ENCODE data around the gene ABCE1.
"Not testable (repeated sequence)": the region's sequence is repeated elsewhere in the genome, so short reads cannot be mapped to it uniquely, and the experiment has no call there.

Gene ABCE1

DNA sequence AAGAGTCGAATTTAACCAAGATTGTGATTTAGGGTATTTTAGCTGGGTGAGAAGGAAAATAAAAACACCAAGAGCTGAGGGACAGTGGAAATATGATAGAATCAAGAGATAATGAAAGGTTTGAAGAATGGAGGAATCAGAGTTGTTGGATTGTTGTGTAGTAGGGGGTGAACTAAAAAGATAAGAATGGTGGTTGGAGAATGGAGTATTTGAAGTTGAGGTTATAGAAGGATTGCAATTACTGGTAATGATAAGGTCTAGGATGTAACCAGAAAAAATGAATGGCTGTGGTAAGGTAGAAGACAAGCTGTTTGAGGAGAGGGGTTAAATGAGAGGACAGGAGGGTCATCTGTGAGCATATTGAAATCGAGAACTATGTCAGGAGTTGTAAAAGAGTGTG, 4.5 kb downstream of the ABCE1 start:
- DNase-seq (ENCODE audit: low read depth, low spot score), result no peak

DNA sequence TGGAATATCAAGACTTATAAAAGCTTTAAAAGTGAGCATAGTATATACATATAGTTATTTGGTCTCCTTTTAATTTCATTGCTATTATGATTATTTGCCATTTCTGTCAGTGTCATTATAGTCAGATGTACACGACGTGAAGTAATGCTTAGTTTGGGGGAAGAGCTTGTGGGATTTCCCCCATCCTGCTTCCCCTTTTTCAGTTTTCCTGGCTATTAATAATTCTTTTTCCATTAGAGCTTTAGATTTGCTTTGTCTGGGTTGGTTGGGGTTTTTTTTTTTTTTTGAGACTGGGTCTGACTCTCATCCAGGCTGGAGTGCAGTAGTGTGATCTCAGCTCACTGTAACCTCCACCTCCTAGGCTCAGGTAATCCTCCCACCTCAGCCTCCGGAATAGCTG, 5.4 kb downstream of the ABCE1 start:
- DNase-seq (ENCODE audit: low read depth, low spot score), result no peak

DNA sequence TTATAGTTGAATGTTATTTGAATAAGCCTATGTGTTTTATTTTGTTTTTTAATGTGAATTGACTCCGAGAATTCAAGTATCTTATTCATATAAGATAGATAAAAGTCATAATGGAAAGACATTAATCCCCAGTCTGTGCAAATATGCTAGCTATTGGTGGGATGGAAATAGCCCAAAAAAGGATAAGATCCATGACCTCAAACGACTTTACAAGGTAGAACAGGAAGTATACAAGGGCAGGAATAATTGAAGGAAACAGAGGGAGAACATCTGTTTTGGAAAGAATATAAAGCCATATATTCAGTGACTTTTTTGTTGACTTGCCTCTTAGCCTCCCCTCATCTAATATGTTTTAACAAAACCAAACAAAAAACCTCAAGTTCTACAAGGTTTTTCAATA, 9.0 kb downstream of the ABCE1 start:
- DNase-seq (ENCODE audit: low read depth, low spot score), result no peak

DNA sequence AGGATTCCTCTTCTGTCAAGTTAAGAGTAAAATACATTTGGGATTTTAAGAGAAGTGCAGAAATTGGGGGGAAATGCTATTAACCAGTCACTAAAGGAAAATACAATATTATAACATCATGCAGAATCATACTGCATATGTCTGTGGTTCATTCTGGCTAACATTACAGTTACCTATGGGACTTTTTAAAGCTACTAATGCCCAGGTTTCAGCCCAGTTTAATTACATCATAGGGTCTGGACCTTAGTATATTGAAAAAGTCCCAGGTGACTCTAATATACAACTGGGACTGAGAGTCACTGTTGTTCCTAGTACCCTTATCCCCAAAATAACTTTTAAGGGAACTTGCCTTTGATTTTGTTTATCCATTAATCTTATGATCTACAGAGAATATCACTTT, 10.0 kb downstream of the ABCE1 start:
- no peak for DNase-seq (ENCODE audit: low read depth, low spot score)

DNA sequence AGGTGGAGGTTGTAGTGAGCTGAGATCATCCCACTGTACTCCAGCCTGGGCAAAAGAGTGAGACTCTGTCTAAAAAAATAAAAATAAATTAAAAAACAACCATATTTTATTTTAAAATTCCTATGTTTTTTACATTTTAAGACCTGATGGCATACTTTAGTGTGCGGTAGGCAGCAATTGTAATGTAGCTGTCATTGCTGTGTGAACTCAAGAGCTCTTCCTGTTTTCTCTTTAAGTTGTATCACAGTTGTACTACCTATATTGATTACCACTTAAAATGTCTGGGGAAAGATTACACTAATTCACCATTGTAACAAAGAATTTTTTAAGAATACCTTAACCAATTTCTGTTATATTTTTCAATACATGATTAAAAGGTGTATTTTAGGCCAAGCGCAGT, 27.3 kb downstream of the ABCE1 start:
- DNase-seq (ENCODE audit: low read depth, low spot score), result no peak

DNA sequence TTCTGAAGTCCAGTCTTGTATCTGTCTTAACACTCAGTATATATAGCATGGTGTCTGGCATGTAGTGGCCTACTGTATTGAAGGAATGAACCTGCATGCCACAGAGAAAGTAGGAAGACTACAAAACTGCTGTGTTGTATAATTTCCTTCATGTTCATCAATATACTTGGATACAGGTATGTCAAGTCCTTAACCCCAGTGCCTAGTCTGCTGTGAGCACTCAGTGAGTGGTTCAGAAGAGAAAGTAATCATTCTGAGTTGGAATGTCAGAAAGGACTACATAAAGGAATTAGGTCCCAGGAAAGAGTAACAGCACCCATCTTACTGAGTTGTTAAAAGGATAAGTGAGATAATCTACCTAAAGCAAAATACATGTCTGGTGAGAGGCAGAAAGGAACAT, 32.0 kb downstream of the ABCE1 start:
- no peak for DNase-seq (ENCODE audit: low read depth, low spot score)

DNA sequence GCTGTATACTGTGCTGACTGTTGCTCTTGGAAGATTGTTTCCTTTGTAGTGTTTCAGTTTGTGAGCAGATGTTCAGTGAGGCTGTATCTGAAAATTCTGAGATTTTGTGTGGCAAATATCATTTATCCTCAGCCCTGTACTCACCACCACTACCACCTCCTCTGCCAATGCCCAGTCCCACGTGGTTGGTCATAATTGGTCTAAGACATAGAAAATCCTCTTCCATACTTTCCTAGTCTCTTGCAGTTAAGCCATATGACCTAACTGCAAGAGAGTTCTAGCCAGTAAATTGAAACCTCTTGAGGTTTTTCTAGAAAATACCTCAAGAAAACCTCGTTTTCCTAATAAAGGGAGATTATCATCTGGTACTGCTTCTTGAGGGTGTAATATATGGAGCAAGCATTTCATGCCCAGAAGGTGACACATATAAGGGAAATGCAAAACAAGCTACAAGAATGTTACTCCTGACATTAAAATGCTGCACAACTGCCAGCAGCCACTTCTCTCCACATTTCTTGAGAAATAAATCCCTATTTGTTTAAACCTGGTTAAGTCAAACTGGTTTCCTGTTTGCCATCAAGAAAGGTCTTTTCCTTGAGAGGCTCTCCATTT, 32.8 kb downstream of the ABCE1 start:
- DNase-seq (ENCODE audit: low read depth, low spot score), result no peak

DNA sequence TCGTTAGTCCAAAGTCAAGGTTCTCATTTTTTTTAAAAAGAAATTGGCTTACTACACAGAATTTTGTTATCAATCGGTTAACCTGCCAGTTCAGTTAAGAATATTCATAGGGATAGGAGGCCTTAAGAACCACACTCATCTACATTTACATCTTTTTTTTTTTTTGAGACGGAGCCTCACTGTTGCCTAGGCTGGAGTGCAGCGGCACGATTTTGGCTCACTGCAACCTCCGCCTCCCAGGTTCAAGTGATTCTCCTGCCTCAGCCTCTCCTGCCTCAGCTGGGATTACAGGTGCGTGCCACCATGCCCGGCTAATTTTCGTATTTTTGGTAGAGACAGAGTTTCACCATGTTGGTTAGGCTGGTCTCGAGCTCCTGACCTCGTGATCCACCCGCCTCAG, 33.7 kb downstream of the ABCE1 start:
- no peak for DNase-seq (ENCODE audit: low read depth, low spot score)

DNA sequence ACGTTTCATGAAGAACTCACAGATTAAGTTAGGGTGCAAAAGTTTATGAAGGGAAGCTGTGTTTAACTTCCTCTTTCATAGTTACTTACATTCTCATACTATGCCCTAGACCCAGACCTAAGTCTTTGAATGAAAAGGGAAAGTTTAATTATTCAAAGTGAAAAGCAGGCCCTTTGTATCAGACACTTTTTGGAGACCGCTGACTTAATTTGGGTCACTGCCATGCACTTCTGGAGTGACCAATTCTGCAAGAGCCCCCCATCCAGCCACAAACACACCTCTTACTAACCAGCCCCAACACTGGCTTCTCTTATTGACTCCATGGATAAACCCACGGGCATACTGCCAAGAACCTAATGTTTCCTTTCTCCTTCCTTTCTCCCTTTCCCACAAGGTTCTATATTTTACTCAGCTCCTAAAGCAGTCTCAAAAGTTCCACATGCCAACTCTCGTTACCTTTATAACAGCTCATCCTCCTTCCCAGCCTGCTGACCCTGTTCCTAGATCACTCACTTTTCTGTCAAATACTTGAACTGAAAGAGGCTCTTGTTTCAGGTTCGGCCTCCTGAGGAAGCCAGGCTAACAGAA, 34.5 kb downstream of the ABCE1 start:
- DNase-seq (ENCODE audit: low read depth, low spot score), result no peak

DNA sequence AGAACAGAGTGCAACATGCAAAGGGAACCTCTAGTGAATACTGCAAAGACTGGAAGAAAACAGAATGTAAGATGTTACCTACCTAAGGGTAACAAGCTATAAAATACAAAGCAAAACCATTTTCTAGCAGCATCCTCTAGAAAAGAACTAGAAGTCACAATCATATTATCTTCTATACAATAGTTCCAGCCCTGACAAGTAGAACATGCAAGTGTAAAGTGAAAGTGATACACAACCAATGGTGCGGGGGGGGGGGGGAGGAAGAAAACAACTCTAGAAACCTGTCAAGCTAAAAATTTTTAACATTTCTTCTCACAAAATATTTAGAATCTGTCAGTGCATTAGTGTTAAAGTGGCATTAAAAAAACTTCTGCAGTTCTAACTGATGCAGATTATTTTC, 38.1 kb downstream of the ABCE1 start:
- DNase-seq (ENCODE audit: low read depth, low spot score), result not testable (repeated sequence)

DNA sequence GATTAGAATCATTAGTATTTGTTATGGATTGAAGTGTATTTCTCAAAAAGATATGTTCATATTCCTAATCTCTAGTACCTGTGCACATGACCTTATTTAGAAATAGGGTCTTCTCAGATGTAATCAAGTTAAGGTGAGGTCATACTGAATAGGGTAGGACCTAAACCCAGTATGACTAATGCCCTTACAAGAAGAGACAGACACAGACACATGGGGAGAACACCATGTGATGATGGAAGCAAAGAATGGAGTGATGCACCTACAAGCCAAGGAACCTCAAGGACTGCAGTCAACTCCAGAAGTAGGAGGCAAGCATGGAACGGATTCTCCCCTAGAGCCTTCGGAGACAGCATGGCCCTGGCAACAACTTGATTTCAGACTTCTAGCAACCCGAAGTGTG, 50.9 kb downstream of the ABCE1 start:
- no peak for DNase-seq (ENCODE audit: low read depth, low spot score)

DNA sequence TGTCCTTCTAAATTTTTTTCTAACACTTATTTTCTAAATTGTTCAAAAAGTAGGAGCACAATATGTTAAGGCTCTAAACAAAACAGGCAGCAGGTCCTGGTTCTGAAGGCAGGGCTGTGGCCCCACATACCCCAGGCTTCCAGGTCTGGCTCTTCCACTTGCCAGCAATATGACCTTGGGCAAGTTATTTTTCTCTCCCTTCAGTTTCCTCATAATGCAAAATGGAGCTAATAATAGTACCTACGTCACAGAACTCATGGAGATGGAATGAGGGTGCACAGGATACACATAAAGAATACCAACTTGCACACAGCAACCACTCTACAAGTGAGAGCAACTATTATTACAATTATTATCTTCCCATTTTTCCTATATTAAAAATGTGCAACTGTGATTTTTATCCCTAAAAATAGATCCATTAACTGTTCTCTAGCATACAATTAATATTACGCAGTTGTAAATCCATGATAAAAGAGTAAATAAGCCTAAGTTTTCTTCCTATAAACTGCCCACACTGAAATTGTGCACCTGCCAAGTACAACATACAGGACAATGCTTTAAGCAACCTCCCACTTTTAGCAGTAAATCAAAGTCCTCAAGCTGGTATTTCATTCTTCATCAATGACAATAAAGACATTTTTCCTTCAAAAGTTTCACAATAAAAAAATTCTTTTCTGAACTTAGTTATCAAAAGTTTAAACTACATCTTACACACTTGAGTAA, 55.2 kb downstream of the ABCE1 start:
- no peak for DNase-seq (ENCODE audit: low read depth, low spot score)

DNA sequence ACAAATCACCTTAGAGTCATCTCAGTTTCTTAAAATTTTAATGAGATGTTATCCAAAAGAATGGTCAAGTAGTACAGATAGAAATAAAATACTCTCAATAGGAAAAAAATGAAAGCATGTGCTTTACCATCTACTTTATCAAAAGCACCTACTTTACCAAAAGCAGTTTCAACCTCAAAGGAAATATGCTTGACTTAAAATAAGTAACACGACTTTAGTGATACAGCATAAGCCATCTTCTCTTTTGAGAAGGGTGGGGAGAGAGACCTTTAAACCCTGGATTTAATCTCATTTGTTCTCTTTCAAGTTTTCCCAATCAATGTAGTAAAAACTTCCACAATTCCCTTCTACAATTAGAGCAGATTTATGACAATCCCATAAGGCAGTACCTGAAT, 55.8 kb downstream of the ABCE1 start:
- no peak for DNase-seq (ENCODE audit: low read depth, low spot score)

DNA sequence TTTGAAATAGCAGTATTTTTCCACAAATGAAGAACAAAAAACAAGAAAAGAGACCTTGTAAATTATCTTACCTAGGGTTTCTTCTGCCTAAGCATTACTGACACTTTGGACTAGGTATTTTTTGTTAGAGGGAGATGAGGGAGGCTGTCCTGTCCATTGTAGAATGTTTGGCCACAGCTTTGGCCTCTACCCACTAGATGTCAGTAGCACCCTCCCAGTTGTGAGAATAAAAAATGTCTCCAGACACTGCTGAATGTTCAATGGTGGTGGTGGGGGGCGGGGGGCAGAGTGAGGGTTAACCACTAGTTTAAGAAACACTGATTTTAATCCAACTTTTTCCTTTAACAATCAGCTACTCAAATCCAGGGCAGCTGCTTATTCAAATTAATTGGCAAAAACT, 56.5 kb downstream of the ABCE1 start:
- DNase-seq (ENCODE audit: low read depth, low spot score), result no peak

DNA sequence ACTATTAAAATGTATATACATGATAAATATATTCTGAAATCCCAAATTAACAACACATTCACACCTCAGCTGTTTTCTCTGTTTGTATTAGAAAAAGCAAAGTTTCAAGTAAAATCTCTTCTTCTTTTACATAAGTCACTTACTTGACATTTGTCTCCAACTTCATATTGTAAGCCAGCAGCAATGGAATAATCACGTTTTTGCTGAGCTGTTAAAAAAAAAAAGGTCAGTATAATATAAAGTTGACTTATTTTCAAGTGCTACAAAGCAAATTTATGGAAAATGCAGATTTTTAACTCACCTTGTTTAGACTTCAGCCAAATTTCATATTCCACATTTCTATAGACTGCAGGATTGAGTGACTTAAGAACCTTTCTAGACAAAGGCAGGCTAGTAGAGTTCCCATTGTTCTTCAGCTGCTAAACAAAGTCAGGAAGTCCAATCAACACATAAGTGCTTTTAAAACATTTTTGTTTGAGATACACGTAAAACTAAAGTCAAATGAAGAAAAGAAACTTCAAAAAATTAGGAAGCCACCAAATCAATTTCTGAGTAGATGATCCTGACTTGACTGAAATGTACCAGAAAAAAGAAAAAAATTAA, 57.3 kb downstream of the ABCE1 start:
- no peak for DNase-seq (ENCODE audit: low read depth, low spot score)

DNA sequence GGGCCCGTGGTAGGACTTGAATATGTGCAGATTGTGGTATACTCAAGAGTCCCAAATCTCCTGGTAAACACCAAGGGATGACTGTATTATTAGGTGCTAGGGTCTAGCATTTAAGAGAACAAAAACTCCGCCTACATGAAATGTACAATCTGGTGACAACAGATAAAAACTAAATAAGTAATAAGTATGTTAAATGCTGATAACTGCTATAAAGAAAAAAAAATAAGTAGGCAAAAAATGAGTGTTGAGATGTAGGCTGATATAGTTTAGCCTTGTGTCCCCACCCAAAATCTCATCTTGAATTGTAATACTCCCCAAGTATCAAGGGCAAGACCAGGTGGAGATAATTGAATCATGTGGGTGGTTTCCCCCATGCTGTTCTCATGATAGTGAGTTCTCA, 58.9 kb downstream of the ABCE1 start:
- no peak for DNase-seq (ENCODE audit: low read depth, low spot score)

DNA sequence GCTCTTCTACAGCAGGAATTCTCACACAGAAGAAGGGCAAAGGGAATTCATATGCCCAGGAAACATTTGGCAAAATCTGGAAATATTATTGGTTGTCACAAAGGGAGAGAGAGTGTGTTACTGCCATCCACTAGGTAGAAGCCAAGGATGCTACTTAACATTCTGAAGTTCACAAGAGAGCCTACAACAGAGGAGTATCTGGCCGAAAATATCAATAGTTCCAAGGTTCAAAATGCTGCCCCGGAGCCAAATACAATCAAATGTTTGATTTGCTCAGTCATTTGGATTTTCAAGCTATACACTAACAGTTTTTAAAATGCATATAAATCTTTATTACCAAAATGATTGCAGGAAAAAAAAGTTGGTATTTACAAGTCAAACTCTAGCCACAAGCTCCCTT, 63.4 kb downstream of the ABCE1 start:
- DNase-seq (ENCODE audit: low read depth, low spot score), result no peak

DNA sequence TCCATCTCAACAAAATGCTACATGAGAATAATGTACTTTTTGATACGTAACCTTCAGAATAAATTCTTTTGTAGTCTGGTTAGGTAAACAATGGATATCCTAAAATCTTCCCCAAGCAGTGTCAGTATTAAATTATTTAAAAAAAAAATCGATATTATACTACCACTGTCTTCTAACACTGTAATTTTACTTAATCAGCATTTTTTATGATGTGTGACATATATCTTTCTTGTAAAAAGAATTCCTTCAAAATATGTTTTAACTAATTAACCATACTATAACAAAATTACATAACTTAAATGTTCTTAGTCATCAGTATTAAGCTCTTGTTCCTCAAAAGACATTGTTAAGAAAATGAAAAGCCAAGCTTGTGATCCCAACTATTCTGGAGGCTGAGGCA, 69.8 kb downstream of the ABCE1 start:
- DNase-seq (ENCODE audit: low read depth, low spot score), result no peak

DNA sequence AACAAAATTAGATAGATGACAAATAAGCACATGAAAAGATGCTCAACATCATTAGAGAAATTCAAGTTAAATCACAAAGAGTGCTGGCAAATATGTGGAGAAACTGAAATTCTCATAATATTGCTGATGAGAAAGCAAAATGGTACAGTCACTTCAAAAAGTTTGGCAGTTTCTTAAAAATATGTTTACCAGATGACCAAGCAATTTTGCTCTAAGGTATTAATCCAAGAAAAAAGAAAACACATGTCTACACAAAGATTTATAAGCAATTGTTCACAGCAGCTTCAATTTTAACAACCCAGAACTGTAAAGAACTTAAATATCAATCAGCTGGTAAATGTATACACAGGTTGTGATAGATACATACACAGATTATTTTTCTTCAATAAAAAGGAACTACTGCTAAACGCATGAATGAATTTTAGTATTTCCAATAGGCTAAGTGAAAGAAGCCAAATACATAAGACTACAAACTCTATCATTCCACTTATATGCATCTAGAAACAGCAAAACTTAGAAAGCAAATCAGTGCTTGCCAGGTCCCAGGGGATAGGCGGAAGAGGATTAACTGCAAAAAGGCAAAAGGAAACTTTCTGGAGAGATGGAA, 70.6 kb downstream of the ABCE1 start:
- DNase-seq (ENCODE audit: low read depth, low spot score), result no peak

DNA sequence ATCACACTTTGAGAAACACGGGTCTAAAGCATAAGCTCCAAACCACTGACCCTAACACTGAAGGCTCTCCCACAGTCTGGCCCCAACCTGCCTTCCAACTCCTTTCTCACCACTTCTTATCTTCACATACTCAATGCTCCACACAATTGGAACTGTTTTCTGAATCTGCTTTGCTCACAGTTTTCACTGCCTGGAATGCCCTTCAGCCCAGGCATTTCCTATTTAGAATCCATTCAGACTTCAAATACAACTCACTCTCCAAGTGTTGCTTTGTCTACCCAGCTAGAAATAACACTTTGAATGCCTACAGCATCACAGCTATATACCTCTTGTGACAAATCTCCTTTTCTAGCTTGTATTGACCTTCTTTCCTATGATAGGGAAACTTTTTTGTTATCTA, 72.1 kb downstream of the ABCE1 start:
- no peak for DNase-seq (ENCODE audit: low read depth, low spot score)

DNA sequence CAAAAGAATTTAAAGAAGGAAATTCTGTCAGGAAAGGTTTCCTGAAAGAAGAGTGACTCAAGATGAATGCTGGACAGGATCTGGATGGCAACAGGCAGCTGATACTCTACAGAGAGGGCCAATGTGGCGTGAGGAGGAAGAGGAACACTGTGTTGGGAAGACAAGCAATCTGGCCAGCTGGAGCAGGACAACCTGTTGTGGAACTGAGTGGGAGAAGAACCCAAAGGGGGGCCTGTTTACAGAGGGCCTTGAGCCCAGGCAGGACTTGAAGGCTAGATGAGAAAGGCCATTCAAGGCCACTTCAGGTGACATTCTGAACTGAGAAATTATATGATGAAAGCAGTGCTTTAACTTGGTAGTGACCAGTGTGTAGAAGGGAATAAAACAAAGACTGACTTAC, 73.8 kb downstream of the ABCE1 start:
- no peak for DNase-seq (ENCODE audit: low read depth, low spot score)

DNA sequence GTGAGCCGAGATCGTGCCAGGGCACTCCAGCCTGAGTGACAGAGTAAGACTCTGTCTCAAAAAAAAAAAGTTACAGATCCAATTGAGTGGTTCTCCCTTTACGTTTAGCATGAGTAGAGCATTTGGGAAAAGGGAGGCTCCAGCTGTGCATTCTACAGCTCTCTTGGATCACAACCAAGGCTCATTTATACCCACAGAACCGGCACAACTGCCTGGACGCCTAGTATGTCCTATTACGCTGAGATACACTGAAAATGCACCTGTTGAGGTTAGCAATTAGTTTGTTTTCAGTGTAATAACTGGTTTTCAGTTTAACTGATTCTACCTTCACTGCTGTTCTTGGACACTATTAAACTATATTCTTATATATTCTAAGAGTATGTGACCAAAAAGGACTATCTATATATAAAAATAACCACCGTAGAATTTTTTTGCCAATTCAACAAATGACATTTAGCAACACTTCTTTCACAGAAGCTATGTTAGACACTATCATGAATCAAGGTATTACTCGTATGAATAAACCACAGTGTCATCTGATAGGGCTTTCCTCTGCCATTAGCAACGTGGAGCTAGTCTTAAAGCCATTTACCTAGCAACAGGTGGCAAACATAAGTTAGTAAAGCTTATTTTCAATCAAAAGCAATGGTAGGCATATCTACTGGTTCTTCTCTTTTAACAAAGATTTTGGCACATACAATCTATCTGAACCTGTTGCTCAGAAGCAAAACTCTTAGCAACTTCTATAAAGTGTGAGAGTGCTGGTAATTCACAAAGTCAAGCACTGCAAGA, 78.7 kb downstream of the ABCE1 start:
- DNase-seq (ENCODE audit: low read depth, low spot score), result no peak
